ENCODE data around the gene ARHGEF4. TPM values are rescaled to one million over a fixed set of nuclear protein-coding genes. Genes with fewer than 3 reads are reported as not detected.

Gene ARHGEF4
- total and polyA plus RNA-seq, 2 experiments from 2014 or later, result 4.6 to 16.6 TPM

DNA sequence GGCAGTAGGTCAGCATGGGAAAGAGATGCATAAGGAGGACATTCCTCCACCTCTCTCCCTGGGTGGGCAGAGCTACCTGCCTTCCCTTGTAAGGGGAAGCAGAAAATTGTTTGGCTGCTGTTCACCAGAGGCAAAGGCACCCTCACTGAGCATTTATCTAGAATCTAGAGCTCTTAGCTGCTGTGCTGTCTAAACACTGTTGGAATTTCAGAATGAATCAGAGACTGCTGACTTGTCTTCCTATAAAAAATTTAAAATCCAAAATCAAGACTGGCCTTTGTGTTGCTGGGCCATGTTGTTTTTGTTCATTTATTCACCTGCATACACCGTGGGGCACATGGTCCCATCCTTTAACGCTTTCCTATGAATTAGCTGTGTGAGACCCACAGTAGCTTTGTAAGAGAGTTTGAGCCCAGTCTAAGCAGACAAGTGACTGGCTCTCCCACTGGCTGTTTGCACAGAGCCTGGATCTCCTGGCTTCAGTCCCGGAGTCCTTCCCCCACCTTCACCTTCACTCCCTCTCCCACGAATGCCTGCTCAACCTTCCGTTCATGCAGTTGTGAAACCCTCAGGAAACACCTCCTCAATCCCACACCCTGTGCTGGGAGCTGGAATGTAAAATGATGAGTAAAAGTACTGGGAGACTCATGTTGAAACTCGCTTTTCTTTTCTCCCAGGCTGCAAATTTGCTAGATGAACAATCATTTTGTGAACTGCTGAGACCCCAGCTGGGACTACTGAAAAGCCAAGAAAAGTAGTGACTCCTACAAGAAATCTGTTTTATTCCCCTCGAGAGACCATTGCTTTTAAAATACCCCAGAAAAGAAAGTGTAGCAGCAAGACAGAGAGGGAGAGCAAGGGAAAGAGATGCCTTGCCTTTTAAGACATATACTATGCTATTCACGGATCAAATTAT lies 180.4 kb downstream of the ARHGEF4 start (continued):
- TF ChIP-seq, protein P1, sequence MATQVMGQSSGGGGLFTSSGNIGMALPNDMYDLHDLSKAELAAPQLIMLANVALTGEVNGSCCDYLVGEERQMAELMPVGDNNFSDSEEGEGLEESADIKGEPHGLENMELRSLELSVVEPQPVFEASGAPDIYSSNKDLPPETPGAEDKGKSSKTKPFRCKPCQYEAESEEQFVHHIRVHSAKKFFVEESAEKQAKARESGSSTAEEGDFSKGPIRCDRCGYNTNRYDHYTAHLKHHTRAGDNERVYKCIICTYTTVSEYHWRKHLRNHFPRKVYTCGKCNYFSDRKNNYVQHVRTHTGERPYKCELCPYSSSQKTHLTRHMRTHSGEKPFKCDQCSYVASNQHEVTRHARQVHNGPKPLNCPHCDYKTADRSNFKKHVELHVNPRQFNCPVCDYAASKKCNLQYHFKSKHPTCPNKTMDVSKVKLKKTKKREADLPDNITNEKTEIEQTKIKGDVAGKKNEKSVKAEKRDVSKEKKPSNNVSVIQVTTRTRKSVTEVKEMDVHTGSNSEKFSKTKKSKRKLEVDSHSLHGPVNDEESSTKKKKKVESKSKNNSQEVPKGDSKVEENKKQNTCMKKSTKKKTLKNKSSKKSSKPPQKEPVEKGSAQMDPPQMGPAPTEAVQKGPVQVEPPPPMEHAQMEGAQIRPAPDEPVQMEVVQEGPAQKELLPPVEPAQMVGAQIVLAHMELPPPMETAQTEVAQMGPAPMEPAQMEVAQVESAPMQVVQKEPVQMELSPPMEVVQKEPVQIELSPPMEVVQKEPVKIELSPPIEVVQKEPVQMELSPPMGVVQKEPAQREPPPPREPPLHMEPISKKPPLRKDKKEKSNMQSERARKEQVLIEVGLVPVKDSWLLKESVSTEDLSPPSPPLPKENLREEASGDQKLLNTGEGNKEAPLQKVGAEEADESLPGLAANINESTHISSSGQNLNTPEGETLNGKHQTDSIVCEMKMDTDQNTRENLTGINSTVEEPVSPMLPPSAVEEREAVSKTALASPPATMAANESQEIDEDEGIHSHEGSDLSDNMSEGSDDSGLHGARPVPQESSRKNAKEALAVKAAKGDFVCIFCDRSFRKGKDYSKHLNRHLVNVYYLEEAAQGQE (IDR thresholded peaks at IDR 0.05; ENCODE audit: unreplicated experiment), result no peak
- TF ChIP-seq CREB1 (CRISPR knock-in tag; IDR thresholded peaks at IDR 0.05; ENCODE audit: low read depth), result no peak

DNA sequence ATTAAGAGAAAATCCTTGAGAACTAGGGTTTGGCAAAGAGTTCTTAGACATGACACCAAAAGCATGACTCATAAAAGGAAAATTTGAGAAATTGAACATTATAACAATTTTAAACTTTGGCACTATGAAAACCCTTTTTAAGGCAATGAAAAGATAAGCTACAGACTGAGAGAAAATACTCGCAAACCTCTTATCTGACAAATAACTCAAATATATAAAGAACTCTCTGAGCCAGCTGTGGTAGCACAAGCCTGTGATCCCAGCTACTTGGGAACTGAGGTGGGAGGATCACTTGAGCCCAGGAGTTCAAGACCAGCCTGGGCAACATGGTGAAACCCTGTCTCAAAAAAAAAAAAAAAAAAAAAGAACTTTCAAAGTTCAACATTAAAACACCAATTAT lies 186.0 kb downstream of the ARHGEF4 start:
- no peak overlapping the region for H3K4me2 ChIP-seq
- no peaks in the 10 kb centered on the region for H3K79me2 ChIP-seq (replicated peaks; ENCODE audit: insufficient read depth)
- Mint-ChIP-seq H3K4me1 (no peaks in the 10 kb centered on the region; the same call in 2 of the 3 replicates), H3K4me3 (no peak overlapping the region), H3K9me3 (no peaks in the 10 kb centered on the region; the same call in 2 of the 3 replicates), H3K27me3 (ENCODE audit: insufficient read depth, low read depth, poor library complexity) (peaks cover 2% of the 10 kb centered on the region), H3K36me3 (ENCODE audit: low read depth) (no peaks in the 10 kb centered on the region), H3K27ac (no peak overlapping the region)
- H3K36me3 ChIP-seq (ENCODE audit: insufficient read depth), result no peaks in the 10 kb centered on the region
- no peaks in the 10 kb centered on the region for H3K4me1 ChIP-seq (ENCODE audit: insufficient read depth)
- H2AFZ ChIP-seq, result no peak overlapping the region
- H3F3A ChIP-seq (replicated peaks; ENCODE audit: low read depth), result no peaks in the 10 kb centered on the region
- DNase-seq (ENCODE audit: low spot score) (no peak), ATAC-seq (no peak)
- no peak overlapping the region for H3K27ac ChIP-seq (ENCODE audit: low read depth)
- H4K20me1 ChIP-seq (replicated peaks; ENCODE audit: insufficient read depth), result no peaks in the 10 kb centered on the region
- no peak overlapping the region for H3K4me3 ChIP-seq
- no peaks in the 10 kb centered on the region; the same call in 1 of the 2 replicates for H3K9me2 ChIP-seq (ENCODE audit: insufficient read depth)
- no peaks in the 10 kb centered on the region for H3K27me3 ChIP-seq (ENCODE audit: insufficient read depth)
- TF ChIP-seq JUNB (IDR thresholded peaks at IDR 0.05; ENCODE audit: unreplicated experiment) (no peak), EZH2 (IDR thresholded peaks at IDR 0.05; ENCODE audit: low read depth, unreplicated experiment) (no peak), ZNF331 (CRISPR knock-in tag; IDR thresholded peaks at IDR 0.05; ENCODE audit: low read depth) (no peak), EZH2phosphoT487 (IDR thresholded peaks at IDR 0.05; ENCODE audit: unreplicated experiment) (no peak), CREB1 (CRISPR knock-in tag; IDR thresholded peaks at IDR 0.05; ENCODE audit: low read depth) (no peak), ZNF114 (CRISPR knock-in tag; IDR thresholded peaks at IDR 0.05) (no peak), ETS1 (IDR thresholded peaks at IDR 0.05) (no peak)
- TF ChIP-seq, protein P2, sequence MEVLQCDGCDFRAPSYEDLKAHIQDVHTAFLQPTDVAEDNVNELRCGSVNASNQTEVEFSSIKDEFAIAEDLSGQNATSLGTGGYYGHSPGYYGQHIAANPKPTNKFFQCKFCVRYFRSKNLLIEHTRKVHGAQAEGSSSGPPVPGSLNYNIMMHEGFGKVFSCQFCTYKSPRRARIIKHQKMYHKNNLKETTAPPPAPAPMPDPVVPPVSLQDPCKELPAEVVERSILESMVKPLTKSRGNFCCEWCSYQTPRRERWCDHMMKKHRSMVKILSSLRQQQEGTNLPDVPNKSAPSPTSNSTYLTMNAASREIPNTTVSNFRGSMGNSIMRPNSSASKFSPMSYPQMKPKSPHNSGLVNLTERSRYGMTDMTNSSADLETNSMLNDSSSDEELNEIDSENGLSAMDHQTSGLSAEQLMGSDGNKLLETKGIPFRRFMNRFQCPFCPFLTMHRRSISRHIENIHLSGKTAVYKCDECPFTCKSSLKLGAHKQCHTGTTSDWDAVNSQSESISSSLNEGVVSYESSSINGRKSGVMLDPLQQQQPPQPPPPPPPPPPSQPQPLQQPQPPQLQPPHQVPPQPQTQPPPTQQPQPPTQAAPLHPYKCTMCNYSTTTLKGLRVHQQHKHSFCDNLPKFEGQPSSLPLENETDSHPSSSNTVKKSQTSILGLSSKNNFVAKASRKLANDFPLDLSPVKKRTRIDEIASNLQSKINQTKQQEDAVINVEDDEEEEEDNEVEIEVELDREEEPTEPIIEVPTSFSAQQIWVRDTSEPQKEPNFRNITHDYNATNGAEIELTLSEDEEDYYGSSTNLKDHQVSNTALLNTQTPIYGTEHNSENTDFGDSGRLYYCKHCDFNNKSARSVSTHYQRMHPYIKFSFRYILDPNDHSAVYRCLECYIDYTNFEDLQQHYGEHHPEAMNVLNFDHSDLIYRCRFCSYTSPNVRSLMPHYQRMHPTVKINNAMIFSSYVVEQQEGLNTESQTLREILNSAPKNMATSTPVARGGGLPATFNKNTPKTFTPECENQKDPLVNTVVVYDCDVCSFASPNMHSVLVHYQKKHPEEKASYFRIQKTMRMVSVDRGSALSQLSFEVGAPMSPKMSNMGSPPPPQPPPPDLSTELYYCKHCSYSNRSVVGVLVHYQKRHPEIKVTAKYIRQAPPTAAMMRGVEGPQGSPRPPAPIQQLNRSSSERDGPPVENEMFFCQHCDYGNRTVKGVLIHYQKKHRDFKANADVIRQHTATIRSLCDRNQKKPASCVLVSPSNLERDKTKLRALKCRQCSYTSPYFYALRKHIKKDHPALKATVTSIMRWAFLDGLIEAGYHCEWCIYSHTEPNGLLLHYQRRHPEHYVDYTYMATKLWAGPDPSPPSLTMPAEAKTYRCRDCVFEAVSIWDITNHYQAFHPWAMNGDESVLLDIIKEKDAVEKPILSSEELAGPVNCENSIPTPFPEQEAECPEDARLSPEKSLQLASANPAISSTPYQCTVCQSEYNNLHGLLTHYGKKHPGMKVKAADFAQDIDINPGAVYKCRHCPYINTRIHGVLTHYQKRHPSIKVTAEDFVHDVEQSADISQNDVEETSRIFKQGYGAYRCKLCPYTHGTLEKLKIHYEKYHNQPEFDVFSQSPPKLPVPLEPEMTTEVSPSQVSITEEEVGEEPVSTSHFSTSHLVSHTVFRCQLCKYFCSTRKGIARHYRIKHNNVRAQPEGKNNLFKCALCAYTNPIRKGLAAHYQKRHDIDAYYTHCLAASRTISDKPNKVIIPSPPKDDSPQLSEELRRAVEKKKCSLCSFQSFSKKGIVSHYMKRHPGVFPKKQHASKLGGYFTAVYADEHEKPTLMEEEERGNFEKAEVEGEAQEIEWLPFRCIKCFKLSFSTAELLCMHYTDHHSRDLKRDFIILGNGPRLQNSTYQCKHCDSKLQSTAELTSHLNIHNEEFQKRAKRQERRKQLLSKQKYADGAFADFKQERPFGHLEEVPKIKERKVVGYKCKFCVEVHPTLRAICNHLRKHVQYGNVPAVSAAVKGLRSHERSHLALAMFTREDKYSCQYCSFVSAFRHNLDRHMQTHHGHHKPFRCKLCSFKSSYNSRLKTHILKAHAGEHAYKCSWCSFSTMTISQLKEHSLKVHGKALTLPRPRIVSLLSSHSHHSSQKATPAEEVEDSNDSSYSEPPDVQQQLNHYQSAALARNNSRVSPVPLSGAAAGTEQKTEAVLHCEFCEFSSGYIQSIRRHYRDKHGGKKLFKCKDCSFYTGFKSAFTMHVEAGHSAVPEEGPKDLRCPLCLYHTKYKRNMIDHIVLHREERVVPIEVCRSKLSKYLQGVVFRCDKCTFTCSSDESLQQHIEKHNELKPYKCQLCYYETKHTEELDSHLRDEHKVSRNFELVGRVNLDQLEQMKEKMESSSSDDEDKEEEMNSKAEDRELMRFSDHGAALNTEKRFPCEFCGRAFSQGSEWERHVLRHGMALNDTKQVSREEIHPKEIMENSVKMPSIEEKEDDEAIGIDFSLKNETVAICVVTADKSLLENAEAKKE (CRISPR knock-in tag; IDR thresholded peaks at IDR 0.05), result no peak

Measured in GM23338 (cell line).